AG10803 (cell line): ENCODE data around the gene MAP6.

Source experiments
- DNase-seq: peaks from one replicate; pipeline ENCODE4 v3.0.0; 2010; ENCODE audit warnings: low read depth
- H3K4me3 ChIP-seq: 2 replicates; pipeline ENCODE4 v1.5.1; 2011; ENCODE audit warnings: mild to moderate bottlenecking, low read length, control low read depth
- TF ChIP-seq, protein P1 (sequence below): conservative IDR thresholded peaks from 2 replicates; pipeline ENCODE4 v1.5.1; 2011; ENCODE audit warnings: mild to moderate bottlenecking, low read length, control low read depth, inconsistent platforms

Gene MAP6

GRCh38 chr11:75655605-75656004 lies 13.2 kb downstream of the MAP6 start:
- TF ChIP-seq, protein P1, sequence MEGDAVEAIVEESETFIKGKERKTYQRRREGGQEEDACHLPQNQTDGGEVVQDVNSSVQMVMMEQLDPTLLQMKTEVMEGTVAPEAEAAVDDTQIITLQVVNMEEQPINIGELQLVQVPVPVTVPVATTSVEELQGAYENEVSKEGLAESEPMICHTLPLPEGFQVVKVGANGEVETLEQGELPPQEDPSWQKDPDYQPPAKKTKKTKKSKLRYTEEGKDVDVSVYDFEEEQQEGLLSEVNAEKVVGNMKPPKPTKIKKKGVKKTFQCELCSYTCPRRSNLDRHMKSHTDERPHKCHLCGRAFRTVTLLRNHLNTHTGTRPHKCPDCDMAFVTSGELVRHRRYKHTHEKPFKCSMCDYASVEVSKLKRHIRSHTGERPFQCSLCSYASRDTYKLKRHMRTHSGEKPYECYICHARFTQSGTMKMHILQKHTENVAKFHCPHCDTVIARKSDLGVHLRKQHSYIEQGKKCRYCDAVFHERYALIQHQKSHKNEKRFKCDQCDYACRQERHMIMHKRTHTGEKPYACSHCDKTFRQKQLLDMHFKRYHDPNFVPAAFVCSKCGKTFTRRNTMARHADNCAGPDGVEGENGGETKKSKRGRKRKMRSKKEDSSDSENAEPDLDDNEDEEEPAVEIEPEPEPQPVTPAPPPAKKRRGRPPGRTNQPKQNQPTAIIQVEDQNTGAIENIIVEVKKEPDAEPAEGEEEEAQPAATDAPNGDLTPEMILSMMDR = no peak
- DNase-seq = peak; percentile 83
- H3K4me3 ChIP-seq = no peak overlapping the region

DNA sequence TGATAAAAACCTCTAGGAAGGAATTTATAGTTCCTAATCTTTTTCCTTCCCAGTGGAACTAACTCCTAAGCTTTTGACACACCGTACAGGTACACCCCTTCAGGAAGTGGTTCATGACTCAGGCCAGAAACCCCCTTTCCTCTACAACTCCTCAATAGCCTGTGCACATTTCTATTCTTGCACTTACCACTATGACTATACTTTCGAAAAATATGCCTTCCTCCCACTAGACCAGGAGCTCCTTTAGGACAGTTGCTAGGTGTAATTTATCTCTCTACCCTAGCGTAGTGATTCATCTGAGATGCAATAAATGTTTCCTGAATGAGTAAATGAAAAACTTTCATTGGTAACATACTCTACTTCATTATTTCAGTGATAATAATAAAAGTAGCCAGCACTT lies 14.5 kb downstream of the MAP6 start:
- TF ChIP-seq, protein P1 = no peak; the same call in 1 of the 2 replicates
- no peak overlapping the region for H3K4me3 ChIP-seq
- DNase-seq = peak; percentile 72

- H3K4me3 ChIP-seq = no peak overlapping the region
- TF ChIP-seq, protein P1 = no peak
- DNase-seq = no peak
These were observed 15.3 kb downstream of the MAP6 start for GRCh38 chr11:75653532-75653931.

- DNase-seq = peak; percentile 35
- TF ChIP-seq, protein P1 = no peak
- no peak overlapping the region for H3K4me3 ChIP-seq
These were observed 15.9 kb downstream of the MAP6 start for GRCh38 chr11:75652936-75653335.

DNA sequence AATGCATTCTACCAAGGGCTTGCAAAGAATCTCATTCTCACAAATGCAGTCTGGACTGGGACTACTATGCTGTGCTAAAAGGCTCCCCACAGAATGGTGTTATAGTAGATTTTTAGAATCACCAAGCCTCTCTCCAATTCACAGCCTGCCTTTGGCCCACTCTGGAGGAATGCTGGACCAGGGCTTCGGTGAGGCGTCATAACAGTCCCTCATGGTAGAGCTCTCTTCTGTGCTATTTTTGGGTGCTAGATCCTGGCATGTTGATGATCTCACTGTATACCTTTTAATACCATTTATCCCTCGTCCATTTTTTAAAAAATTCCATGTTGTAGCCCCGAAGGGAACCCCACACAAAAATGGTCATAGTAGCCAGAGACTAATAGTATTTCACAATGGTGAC lies 17.6 kb downstream of the MAP6 start:
- DNase-seq = no peak
- H3K4me3 ChIP-seq = no peak overlapping the region
- TF ChIP-seq, protein P1 = no peak

DNA sequence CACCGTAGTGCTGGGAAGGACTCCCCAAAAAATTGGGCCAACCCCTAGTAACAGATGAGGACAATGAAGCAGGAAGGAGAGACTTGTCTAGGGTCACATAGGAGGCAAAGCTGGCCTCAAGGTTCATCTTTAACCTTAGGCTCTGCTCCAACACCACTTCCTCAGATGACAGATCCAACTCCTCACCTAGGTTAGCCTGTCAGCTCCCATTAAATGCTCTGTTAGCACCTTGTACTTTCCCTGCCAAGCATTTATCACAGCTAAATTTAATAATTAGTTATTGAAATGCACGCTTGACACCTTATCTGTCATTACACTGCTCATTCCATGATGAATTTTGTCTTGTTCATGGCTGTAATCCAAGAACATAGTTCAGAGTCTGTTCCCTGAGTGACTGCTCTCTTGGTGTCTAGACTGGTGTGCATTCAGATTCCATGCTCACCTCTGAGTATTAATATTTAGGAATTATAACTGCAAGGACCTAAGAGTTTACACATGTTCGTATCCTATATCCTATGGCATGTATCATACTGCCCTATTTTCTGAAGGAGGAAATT lies 18.6 kb downstream of the MAP6 start:
- no peak for DNase-seq
- TF ChIP-seq, protein P1 = no peak
- H3K4me3 ChIP-seq = no peak overlapping the region

- no peak for DNase-seq
- TF ChIP-seq, protein P1 = no peak
- no peak overlapping the region for H3K4me3 ChIP-seq
These were observed 23.9 kb downstream of the MAP6 start for GRCh38 chr11:75644946-75645345.
